ENCODE measurements around the gene CNOT11.

CNOT11 gene

GRCh38 chr2:101296371-101296770 lies 43.7 kb downstream of the CNOT11 start:
- TF ChIP-seq, protein P1, sequence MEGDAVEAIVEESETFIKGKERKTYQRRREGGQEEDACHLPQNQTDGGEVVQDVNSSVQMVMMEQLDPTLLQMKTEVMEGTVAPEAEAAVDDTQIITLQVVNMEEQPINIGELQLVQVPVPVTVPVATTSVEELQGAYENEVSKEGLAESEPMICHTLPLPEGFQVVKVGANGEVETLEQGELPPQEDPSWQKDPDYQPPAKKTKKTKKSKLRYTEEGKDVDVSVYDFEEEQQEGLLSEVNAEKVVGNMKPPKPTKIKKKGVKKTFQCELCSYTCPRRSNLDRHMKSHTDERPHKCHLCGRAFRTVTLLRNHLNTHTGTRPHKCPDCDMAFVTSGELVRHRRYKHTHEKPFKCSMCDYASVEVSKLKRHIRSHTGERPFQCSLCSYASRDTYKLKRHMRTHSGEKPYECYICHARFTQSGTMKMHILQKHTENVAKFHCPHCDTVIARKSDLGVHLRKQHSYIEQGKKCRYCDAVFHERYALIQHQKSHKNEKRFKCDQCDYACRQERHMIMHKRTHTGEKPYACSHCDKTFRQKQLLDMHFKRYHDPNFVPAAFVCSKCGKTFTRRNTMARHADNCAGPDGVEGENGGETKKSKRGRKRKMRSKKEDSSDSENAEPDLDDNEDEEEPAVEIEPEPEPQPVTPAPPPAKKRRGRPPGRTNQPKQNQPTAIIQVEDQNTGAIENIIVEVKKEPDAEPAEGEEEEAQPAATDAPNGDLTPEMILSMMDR (IDR thresholded peaks at IDR 0.05; ENCODE audit: insufficient read depth, low read depth, low read length, missing control alignments) = no peak
- H3K4me3 ChIP-seq (ENCODE audit: low read depth, low read length) = no peak overlapping the region
- DNase-seq (ENCODE audit: low read depth) = no peak

- TF ChIP-seq, protein P1 (IDR thresholded peaks at IDR 0.05; ENCODE audit: insufficient read depth, low read depth, low read length, missing control alignments) = no peak
- H3K4me3 ChIP-seq (ENCODE audit: low read depth, low read length) = no peak overlapping the region
- DNase-seq (ENCODE audit: low read depth) = no peak
Observed at GRCh38 chr2:101297383-101297782, 44.7 kb downstream of the CNOT11 start.

- H3K4me3 ChIP-seq (ENCODE audit: low read depth, low read length) = no peak overlapping the region
- DNase-seq (ENCODE audit: low read depth) = no peak
- TF ChIP-seq, protein P1 (IDR thresholded peaks at IDR 0.05; ENCODE audit: insufficient read depth, low read depth, low read length, missing control alignments) = no peak
Observed at GRCh38 chr2:101299604-101300003, 46.9 kb downstream of the CNOT11 start.

- TF ChIP-seq, protein P1 (IDR thresholded peaks at IDR 0.05; ENCODE audit: insufficient read depth, low read depth, low read length, missing control alignments) = no peak
- no peak overlapping the region for H3K4me3 ChIP-seq (ENCODE audit: low read depth, low read length)
- DNase-seq (ENCODE audit: low read depth) = no peak
Observed at GRCh38 chr2:101300164-101300563, 47.5 kb downstream of the CNOT11 start.

GRCh38 chr2:101300836-101301235 lies 48.1 kb downstream of the CNOT11 start:
- TF ChIP-seq, protein P1 (IDR thresholded peaks at IDR 0.05; ENCODE audit: insufficient read depth, low read depth, low read length, missing control alignments) = no peak
- DNase-seq (ENCODE audit: low read depth) = no peak
- H3K4me3 ChIP-seq (ENCODE audit: low read depth, low read length) = no peak overlapping the region

DNA sequence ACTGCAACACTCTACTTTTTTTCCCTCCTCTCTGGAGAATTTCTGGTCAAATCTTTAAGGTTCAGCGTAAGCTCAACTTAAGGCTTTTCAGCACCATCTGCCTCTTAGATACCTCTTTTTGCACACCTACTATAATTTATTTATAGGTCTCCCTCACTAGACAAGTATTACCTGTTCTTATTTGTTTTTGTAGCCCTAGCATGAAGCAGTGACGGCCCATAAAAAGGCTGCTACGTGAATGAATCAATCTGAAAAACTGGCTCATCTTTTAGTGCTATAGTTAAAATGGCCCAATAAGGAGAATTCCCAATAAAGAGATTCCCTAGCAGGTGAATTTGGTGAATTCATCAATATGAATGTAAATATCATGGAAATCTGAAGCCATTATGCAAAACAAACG lies 49.3 kb downstream of the CNOT11 start:
- H3K4me3 ChIP-seq (ENCODE audit: low read depth, low read length) = no peak overlapping the region
- TF ChIP-seq, protein P1 (IDR thresholded peaks at IDR 0.05; ENCODE audit: insufficient read depth, low read depth, low read length, missing control alignments) = no peak
- DNase-seq (ENCODE audit: low read depth) = no peak

DNA sequence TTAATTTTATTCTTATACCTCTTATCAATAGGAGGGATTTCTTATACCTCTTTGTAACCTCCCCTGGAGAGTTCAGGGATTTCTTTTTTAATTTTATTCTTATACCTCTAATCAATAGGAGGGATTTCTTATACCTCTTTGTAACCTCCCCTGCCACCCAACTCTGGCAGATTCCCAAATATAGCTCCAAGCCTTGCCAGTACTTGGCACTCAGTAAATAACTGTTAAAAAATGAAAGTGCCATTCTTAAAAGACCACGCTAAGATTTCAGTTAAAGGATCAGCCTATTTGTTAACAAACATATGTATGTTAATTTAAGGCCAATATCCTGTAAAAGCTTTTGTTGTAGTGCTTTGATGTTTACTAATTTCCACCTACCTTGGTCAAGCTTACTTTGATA lies 51.0 kb downstream of the CNOT11 start:
- no peak overlapping the region for H3K4me3 ChIP-seq (ENCODE audit: low read depth, low read length)
- TF ChIP-seq, protein P1 (IDR thresholded peaks at IDR 0.05; ENCODE audit: insufficient read depth, low read depth, low read length, missing control alignments) = no peak
- no peak for DNase-seq (ENCODE audit: low read depth)
